ENCODE results near the gene RSRC1.

The RSRC1 gene

DNA sequence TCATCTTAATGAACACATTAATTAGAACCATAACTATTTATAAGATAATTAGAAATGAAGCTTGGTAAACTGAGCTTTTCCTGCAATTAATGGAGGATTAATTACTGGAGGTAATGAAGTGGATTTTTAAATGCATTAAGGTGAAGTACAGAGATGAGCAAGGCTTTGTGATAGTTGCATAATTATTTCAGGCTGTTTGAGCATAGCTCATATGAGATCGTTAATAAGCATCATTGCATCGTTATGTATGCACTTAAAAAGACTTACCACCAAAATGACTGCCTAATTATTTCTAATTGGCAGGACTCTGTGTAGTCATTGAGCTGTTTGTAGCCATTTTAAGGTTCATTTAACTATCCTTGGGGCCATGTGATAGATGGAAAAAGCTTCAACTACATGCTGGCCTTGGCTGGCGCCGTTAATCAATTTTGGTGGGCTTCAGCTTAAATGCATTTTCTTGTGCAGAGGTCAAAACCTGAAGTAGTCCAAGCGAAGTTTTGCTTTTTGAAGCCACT lies 55.3 kb downstream of the RSRC1 start:
- TF ChIP-seq, protein P1, sequence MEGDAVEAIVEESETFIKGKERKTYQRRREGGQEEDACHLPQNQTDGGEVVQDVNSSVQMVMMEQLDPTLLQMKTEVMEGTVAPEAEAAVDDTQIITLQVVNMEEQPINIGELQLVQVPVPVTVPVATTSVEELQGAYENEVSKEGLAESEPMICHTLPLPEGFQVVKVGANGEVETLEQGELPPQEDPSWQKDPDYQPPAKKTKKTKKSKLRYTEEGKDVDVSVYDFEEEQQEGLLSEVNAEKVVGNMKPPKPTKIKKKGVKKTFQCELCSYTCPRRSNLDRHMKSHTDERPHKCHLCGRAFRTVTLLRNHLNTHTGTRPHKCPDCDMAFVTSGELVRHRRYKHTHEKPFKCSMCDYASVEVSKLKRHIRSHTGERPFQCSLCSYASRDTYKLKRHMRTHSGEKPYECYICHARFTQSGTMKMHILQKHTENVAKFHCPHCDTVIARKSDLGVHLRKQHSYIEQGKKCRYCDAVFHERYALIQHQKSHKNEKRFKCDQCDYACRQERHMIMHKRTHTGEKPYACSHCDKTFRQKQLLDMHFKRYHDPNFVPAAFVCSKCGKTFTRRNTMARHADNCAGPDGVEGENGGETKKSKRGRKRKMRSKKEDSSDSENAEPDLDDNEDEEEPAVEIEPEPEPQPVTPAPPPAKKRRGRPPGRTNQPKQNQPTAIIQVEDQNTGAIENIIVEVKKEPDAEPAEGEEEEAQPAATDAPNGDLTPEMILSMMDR (IDR thresholded peaks at IDR 0.05; ENCODE audit: low read depth, low read length, missing control alignments): no peak
- no peak for DNase-seq (ENCODE audit: low read depth)

DNA sequence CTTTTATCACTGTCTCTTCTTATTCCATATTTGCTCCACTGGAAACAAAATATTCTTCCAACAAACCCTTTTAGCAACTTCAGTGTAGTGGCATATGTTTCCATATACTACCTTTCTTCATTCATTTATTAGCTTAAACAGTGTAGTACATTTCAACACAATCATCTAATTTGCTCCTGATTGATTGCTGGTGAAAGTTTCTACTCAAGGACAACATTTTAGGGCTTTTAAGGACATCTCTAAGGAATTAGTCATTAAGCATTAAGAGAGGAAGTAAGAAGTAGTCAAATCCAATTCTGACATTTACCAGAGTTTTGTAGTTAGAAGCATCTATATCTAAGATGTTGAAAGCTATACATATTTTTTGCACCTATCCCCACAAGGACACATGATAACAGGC lies 55.8 kb downstream of the RSRC1 start:
- TF ChIP-seq, protein P1 (IDR thresholded peaks at IDR 0.05; ENCODE audit: low read depth, low read length, missing control alignments): no peak
- no peak overlapping the region for H3K4me3 ChIP-seq (ENCODE audit: low read depth, low read length)
- DNase-seq (ENCODE audit: low read depth): no peak

More for the DNA sequence above, 55.3 kb downstream of the RSRC1 start:
- no peak overlapping the region for H3K4me3 ChIP-seq (ENCODE audit: low read depth, low read length)

DNA sequence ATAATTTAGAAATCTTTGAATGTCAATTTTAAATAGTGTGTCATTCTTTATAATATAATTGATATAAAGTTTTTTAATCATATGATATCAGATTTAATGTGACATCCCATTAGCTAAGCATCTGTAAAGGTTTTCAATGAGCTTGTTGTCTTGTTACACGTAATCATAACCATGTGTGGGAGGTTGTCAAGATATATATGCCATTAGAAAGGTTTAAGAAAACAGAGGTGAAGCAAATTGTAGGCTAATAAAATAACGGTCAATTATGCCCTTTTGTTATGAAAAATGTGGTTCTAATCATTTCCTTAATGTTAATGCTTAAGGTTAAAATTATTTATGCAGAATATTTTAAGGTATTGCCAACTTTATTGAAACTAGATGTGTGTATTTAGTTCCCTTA lies 56.3 kb downstream of the RSRC1 start:
- no peak overlapping the region for H3K4me3 ChIP-seq (ENCODE audit: low read depth, low read length)
- TF ChIP-seq, protein P1 (IDR thresholded peaks at IDR 0.05; ENCODE audit: low read depth, low read length, missing control alignments): no peak

DNA sequence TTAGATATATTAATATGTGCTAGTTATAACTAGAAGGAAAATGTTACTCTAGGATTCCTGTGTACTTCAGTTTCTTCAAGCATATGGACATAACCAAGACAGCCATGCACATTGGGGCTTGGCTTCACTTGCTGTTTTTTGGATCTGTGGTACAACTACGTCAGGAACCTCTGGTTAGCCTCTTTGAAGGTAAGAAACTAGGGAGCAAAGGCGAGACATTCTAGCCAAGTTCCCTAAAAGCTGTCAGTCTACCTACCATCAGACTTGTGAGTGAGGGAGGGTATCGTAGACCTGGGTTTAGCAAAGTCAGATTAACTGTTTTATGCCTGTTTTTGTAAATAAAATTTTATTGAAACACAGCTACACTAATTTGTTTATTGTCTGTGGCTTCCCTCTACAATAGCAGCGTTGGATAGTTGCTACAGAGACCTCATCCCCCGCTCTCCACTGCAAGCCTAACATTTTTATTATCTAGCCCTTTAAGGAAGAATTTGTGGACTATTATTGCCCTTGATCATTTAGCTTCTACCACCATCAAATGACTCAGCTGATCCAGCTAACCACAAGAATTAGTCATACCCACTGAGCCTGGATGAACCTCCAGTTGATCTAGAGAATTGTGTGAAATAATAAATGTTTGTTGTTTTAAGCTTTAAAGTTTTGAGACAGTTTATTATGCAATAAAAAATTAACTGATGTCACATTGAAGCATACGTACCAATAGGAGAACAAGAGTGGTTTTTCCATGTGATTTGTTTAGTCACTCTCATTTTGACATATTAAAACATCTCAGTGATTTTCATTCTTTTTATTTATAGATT lies 58.1 kb downstream of the RSRC1 start:
- no peak overlapping the region for H3K4me3 ChIP-seq (ENCODE audit: low read depth, low read length)
- no peak for DNase-seq (ENCODE audit: low read depth)
- TF ChIP-seq, protein P1 (IDR thresholded peaks at IDR 0.05; ENCODE audit: low read depth, low read length, missing control alignments): no peak

More for the DNA sequence above, 56.3 kb downstream of the RSRC1 start:
- DNase-seq (ENCODE audit: low read depth): no peak

DNA sequence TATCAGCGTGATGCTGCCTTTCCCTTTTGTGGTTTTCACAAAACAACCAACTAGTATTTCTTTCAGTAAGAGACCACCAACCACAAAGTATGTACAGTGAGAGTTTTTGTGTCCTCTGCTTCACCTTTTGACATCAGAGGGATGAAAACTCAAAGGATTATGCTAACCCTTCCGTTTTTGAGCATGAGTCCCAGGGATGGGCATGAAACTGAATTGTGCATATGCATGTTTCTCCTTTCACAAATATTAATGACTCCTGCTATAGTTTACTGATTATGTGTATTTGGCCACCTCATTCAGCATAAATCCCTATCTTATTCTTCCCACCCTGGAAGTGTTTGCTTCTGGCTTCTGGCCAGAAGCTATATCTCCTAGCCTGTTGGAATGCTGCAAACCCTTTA lies 59.2 kb downstream of the RSRC1 start:
- no peak overlapping the region for H3K4me3 ChIP-seq (ENCODE audit: low read depth, low read length)
- DNase-seq (ENCODE audit: low read depth): no peak
- TF ChIP-seq, protein P1 (IDR thresholded peaks at IDR 0.05; ENCODE audit: low read depth, low read length, missing control alignments): no peak

DNA sequence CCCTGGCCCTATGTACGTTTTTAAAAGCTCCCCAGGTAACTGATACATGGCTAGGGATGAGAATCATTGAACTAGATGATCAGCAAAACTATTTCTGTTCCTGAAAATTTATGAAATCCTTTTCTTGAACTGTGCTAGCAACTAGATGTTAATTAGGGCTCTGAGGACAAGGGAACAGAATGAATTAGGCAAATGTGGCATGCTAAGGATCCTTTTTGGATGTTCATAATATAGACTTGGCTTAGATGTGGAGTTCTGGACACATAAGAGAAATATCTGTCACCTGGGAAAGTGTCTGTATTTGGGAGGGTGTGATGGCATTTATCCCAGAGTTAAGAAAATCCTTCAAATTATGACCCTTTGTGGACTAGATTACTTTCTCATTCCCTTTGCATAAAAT lies 71.2 kb downstream of the RSRC1 start:
- H3K4me3 ChIP-seq (ENCODE audit: low read depth, low read length): no peak overlapping the region

More for the DNA sequence above, 71.2 kb downstream of the RSRC1 start:
- TF ChIP-seq, protein P1 (IDR thresholded peaks at IDR 0.05; ENCODE audit: low read depth, low read length, missing control alignments): no peak
- no peak for DNase-seq (ENCODE audit: low read depth)

All from GM12864 (cell line).